Effector memory CD4-positive, alpha-beta T cell (primary cell): ENCODE measurements around the gene OR1A2.
"Not testable (repeated sequence)": the region's sequence is repeated elsewhere in the genome, so short reads cannot be mapped to it uniquely, and the experiment has no call there.

ENCODE experiments used
- DNase-seq, 3 donors: peaks; one replicate each; pipeline ENCODE4 v3.0.0-alpha.2; 2020
- H3K27ac ChIP-seq: 2 replicates; pipeline ENCODE4 v1.7.0; 2013; ENCODE audit warnings: mild to moderate bottlenecking, low read length, moderate library complexity; ENCODE audit not compliant: insufficient read depth, poor library complexity, severe bottlenecking
- H3K27me3 ChIP-seq: replicated peaks from 2 replicates; pipeline ENCODE4 v1.7.0; 2013; ENCODE audit warnings: mild to moderate bottlenecking, low read length; ENCODE audit not compliant: insufficient read depth, control insufficient read depth, poor library complexity, severe bottlenecking
- H3K36me3 ChIP-seq: 2 replicates; pipeline ENCODE4 v1.7.0; 2013; ENCODE audit warnings: mild to moderate bottlenecking, low read length, moderate library complexity; ENCODE audit not compliant: control insufficient read depth, insufficient read depth
- H3K4me1 ChIP-seq: 2 replicates; pipeline ENCODE4 v1.7.0; 2013; ENCODE audit warnings: low read length, mild to moderate bottlenecking; ENCODE audit not compliant: control insufficient read depth, insufficient read depth, poor library complexity, severe bottlenecking
- H3K4me3 ChIP-seq: 2 replicates; pipeline ENCODE4 v1.7.0; 2013; ENCODE audit warnings: low read length, low read depth, mild to moderate bottlenecking; ENCODE audit not compliant: insufficient read depth, poor library complexity, severe bottlenecking
- H3K9me3 ChIP-seq: 2 replicates; pipeline ENCODE4 v1.7.0; 2013; ENCODE audit warnings: mild to moderate bottlenecking, low read length, moderate library complexity; ENCODE audit not compliant: control insufficient read depth
- total RNA-seq, 3 donors: gene quantifications; one replicate each; lab custom pipeline; 2026; lab: John Stamatoyannopoulos, UW

The OR1A2 gene, protein sequence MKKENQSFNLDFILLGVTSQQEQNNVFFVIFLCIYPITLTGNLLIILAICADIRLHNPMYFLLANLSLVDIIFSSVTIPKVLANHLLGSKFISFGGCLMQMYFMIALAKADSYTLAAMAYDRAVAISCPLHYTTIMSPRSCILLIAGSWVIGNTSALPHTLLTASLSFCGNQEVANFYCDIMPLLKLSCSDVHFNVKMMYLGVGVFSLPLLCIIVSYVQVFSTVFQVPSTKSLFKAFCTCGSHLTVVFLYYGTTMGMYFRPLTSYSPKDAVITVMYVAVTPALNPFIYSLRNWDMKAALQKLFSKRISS
- 0 reads per million in 3 donors for total RNA-seq

- Histone ChIP-seq H3K4me1 (no peaks in the 10 kb centered on the region), H3K36me3 (no peaks in the 10 kb centered on the region), H3K27me3 (peaks cover 9% of the 10 kb centered on the region), H3K27ac (no peak within 1 kb of the TSS), H3K9me3 (no peaks in the 10 kb centered on the region), H3K4me3 (no peak within 1 kb of the TSS)
- no peak for DNase-seq
Observed at GRCh38 chr17:3197219-3197618, at the start of gene OR1A2. OR1A2 (plus strand) TSS chr17:3197519; CDS start chr17:3197519, 0 bp downstream.

DNA sequence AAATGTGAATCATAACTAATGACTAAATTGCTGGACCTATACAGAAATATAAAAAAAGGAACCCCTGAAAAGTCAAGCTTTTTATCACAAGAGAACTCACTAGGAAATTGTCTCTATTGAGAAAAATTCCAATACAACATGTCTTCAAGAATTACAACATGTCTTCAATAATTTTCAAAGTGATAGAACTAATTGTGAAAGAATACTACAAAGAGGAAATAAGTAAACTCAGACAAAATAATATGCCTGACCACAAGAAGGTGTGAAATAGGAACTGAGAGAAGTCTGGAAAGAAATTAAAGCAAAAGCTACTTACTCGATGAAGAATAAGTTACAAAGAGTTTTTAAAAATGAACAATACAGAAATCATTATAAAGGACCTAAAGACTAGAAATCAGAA, 40.1 kb upstream of the OR1A2 start:
- Histone ChIP-seq H3K27me3 (no peaks in the 10 kb centered on the region), H3K9me3 (no peaks in the 10 kb centered on the region), H3K4me1 (no peaks in the 10 kb centered on the region), H3K4me3 (no peak overlapping the region), H3K27ac (no peak overlapping the region), H3K36me3 (no peaks in the 10 kb centered on the region)
- no peak for DNase-seq

- Histone ChIP-seq H3K4me1 (no peaks in the 10 kb centered on the region), H3K27ac (no peak overlapping the region), H3K9me3 (no peaks in the 10 kb centered on the region), H3K4me3 (no peak overlapping the region), H3K27me3 (no peaks in the 10 kb centered on the region), H3K36me3 (no peaks in the 10 kb centered on the region)
- DNase-seq = no peak
Observed at GRCh38 chr17:3167574-3167973, 29.7 kb upstream of the OR1A2 start.

DNA sequence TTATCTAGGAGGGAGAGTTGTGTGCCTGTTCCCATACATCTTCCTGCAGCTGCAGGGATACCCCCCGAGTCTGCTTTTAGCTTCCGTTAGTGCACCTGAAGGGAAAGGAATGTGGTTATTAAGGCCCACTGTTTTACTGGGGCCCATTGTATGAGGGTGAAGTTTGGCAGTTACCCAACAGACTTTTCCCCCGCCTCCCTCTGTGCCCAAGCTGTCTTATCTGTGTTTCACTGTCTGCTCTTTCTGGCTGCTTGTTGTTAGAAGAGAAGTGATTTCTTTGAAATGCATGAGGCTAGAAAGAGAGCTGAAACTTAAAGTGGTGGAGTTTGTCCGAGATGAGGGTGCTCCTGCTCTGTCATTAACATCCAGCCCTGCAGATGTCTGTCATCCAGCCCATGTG, 7.4 kb upstream of the OR1A2 start:
- H3K27me3 ChIP-seq = peaks cover 4% of the 10 kb centered on the region
- no peaks in the 10 kb centered on the region for H3K4me1 ChIP-seq

GRCh38 chr17:3207367-3207766, 10.0 kb downstream of the OR1A2 start, which contains the start of gene OR1A1:
OR1A1 (plus strand) TSS chr17:3207667; CDS start chr17:3215621, 7,954 bp downstream.
- Histone ChIP-seq H3K9me3 (no peaks in the 10 kb centered on the region), H3K4me1 (no peaks in the 10 kb centered on the region), H3K27me3 (no peaks in the 10 kb centered on the region), H3K4me3 (no peak within 1 kb of the TSS), H3K36me3 (no peaks in the 10 kb centered on the region), H3K27ac (no peak within 1 kb of the TSS)
- DNase-seq = no peak

More for the DNA sequence above, 7.4 kb upstream of the OR1A2 start:
- Histone ChIP-seq H3K27ac (no peak overlapping the region), H3K36me3 (no peaks in the 10 kb centered on the region), H3K4me3 (no peak overlapping the region), H3K9me3 (no peaks in the 10 kb centered on the region)
- no peak for DNase-seq

- Histone ChIP-seq H3K9me3 (no peaks in the 10 kb centered on the region), H3K27me3 (no peaks in the 10 kb centered on the region), H3K27ac (no peak overlapping the region), H3K4me3 (no peak overlapping the region), H3K4me1 (no peaks in the 10 kb centered on the region), H3K36me3 (no peaks in the 10 kb centered on the region)
- DNase-seq = no peak
Observed at GRCh38 chr17:3208484-3208883, 11.2 kb downstream of the OR1A2 start.

DNA sequence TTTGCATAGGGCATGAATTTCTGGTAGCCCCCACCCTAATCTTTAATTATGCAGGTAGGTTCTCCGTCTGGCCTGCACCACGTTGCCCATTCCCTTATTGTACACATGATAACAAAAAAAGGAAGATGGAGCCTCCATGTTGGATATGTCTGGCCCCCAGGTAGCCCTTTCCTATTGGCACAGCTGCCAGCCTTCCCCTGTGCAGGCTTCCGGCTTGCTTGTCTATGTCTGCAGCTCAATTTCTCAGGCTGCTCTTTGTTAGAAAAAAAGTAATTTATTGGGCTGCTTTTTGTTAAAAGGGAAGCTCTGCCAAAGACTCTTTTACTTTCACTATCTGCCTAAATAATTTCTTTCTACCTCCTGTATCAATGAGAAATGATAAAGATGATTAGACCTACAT, 15.7 kb downstream of the OR1A2 start:
- Histone ChIP-seq H3K4me3 (no peak overlapping the region), H3K4me1 (no peaks in the 10 kb centered on the region), H3K36me3 (no peaks in the 10 kb centered on the region), H3K27me3 (no peaks in the 10 kb centered on the region), H3K9me3 (no peaks in the 10 kb centered on the region), H3K27ac (no peak overlapping the region)
- no peak for DNase-seq

DNA sequence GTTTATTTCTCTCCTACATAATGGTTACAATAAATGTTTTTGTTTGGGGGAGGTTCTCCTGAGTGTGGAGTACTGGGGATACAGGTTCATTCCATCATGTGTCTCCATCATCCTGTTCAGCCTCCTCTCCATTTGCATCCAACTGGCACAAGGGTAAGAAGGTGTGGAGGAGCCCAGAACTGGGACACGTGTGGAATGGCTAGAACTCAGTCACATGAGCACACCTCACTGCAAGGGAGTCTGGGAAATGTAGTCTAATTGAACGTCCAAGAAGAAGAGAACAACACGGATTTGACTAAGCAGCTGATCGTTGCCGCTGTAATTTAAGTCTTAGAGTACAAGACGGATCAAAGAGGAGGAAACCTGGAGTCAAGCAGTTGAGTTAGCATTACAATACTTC, 16.3 kb downstream of the OR1A2 start:
- Histone ChIP-seq H3K4me1 (no peaks in the 10 kb centered on the region), H3K4me3 (no peak overlapping the region), H3K27ac (no peak overlapping the region), H3K36me3 (no peaks in the 10 kb centered on the region), H3K9me3 (no peaks in the 10 kb centered on the region), H3K27me3 (no peaks in the 10 kb centered on the region)
- DNase-seq = no peak

GRCh38 chr17:3219978-3220377, 22.7 kb downstream of the OR1A2 start:
- H3K27me3 ChIP-seq, H3K27ac ChIP-seq, DNase-seq, H3K36me3 ChIP-seq, H3K4me1 ChIP-seq, H3K9me3 ChIP-seq, H3K4me3 ChIP-seq: not testable (repeated sequence)

DNA sequence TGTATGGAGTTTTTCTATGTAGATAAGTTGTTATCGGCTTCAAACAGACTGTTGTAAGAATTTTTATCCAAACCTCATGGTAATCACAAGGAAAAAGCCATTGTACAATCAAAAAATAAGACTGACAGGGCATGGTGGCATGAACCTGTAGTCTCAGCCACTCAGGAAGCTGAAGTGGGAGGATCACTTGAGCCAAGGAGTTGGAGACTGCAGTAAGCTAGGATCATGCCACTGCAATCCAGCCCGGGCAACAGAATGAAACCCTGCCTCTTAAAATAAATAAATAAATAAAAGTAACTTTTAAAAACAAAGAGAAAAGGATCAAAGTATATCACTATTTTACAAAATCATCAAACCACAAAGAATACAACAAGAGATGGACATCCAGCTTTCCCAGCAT, 24.5 kb downstream of the OR1A2 start:
- no peak overlapping the region for H3K27ac ChIP-seq
- H3K36me3 ChIP-seq = no peaks in the 10 kb centered on the region
- DNase-seq = no peak
- no peaks in the 10 kb centered on the region for H3K27me3 ChIP-seq
- H3K9me3 ChIP-seq = no peaks in the 10 kb centered on the region
- H3K4me3 ChIP-seq = no peak overlapping the region
- no peaks in the 10 kb centered on the region for H3K4me1 ChIP-seq
